Left ventricle myocardium inferior (tissue), 1 donor: ENCODE data around the gene C16orf46. TPM values are rescaled to one million over a fixed set of nuclear protein-coding genes. Genes with fewer than 3 reads are reported as not detected.

Source experiments
- DNase-seq: peaks from one replicate; pipeline ENCODE4 v3.0.0-alpha.2; 2020
- H3K27ac ChIP-seq: fragments of 200-600 bp; replicated peaks from 2 replicates; pipeline ENCODE4 v1.8.0; 2021
- H3K27me3 ChIP-seq: fragments of 200-600 bp; 2 replicates; pipeline ENCODE4 v1.8.0; 2021; ENCODE audit warnings: low read depth
- H3K36me3 ChIP-seq: fragments of 200-600 bp; 2 replicates; pipeline ENCODE4 v1.8.0; 2021
- H3K4me1 ChIP-seq: fragments of 200-600 bp; 2 replicates; pipeline ENCODE4 v1.8.0; 2021
- H3K4me3 ChIP-seq: fragments of 200-600 bp; 2 replicates; pipeline ENCODE4 v1.8.0; 2021; ENCODE audit warnings: mild to moderate bottlenecking, moderate library complexity
- H3K9me3 ChIP-seq: fragments of 200-600 bp; replicated peaks from 2 replicates; pipeline ENCODE4 v1.8.0; 2021
- intact Hi-C: fragments of 100-400 bp; cut with micrococcal nuclease; formaldehyde crosslinking; loops from one replicate; pipeline ENCODE4 v1.11.0; 2022
- total RNA-seq: library from RNA; stranded (reverse); fragmentation: NEBNext Ultra II Directional; extraction: Animal tissue kit (Norgen Biotek cat#: 25700); gene quantifications from one replicate; pipeline ENCODE4 v1.2.1, GENCODE V29; 2021
- TF ChIP-seq, protein P1 (sequence below): fragments of 200-600 bp; IDR thresholded peaks from 2 replicates; pipeline ENCODE4 v1.8.0; 2021; ENCODE audit warnings: antibody characterized with exemption, mild to moderate bottlenecking, borderline replicate concordance
- donor health status: DM: no; HTN: yes; CAD: no; lungs with severe emphysema.

The C16orf46 gene
- total RNA-seq, 1 donor from 2014 or later, result 0.88 TPM

DNA sequence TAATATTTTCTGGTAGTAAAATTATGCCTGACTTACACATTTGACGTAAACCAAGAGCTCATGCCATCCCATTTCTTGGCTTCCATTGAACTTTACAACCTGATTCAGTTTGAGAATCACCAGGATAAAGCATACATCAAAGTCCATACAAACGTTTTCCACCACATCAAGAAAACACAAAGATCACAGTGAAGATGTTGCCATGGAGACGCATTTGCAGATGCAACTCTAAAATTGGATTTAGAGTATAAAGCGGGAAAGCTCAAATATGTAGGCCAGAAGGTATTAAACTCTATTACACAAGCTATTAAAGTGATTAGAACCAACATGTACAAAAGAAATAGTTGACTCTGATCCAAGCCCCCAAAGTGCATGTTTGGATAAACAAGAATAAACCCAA, 10.4 kb downstream of the C16orf46 start:
- Histone ChIP-seq H3K27ac (no peak overlapping the region), H3K9me3 (peaks cover 3% of the 10 kb centered on the region), H3K4me3 (no peak overlapping the region), H3K27me3 (no peaks in the 10 kb centered on the region), H3K4me1 (peaks cover 10% of the 10 kb centered on the region), H3K36me3 (no peaks in the 10 kb centered on the region)
- DNase-seq, result no peak
- intact Hi-C loops, result no loop called here
- TF ChIP-seq, protein P1, sequence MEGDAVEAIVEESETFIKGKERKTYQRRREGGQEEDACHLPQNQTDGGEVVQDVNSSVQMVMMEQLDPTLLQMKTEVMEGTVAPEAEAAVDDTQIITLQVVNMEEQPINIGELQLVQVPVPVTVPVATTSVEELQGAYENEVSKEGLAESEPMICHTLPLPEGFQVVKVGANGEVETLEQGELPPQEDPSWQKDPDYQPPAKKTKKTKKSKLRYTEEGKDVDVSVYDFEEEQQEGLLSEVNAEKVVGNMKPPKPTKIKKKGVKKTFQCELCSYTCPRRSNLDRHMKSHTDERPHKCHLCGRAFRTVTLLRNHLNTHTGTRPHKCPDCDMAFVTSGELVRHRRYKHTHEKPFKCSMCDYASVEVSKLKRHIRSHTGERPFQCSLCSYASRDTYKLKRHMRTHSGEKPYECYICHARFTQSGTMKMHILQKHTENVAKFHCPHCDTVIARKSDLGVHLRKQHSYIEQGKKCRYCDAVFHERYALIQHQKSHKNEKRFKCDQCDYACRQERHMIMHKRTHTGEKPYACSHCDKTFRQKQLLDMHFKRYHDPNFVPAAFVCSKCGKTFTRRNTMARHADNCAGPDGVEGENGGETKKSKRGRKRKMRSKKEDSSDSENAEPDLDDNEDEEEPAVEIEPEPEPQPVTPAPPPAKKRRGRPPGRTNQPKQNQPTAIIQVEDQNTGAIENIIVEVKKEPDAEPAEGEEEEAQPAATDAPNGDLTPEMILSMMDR, result no peak

DNA sequence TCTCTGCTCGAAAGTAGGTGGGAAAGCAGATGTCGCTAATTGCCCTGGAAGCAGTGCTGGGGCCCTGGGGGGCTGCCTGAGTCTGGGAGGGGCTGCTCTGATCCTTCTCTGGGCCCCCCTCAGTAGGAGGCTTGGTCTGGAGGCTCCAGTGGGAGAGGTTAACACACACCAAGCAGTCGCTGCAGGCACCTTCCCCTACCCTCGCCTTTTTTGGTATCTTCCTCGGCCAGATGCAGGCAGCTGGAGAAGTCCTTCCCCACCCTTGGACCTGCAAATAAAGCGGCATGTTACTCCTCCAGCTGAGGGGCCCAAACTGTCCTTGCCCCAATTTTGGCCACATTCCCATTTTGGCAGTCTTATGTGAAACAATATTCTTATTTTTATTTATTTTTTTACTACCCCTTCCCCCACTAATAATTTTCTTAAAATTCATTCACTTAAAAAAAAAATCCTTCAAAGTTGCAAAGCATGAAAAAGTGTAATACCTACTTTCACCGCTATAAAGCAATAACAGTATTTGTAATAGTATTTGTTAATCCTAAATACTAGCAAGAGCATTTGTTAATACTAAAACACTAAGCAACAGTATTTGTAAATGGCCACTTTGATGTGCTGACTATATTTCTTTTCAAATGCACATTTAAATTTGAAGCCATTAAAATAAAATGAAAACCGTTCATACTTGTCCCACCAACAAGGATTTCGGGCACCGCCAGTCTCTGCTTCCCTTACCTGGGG, 15.0 kb downstream of the C16orf46 start:
- no peak overlapping the region for H3K4me3 ChIP-seq
- TF ChIP-seq, protein P1, result no peak
- intact Hi-C loops, result no loop called here
- H3K36me3 ChIP-seq, result no peaks in the 10 kb centered on the region
- H3K4me1 ChIP-seq, result peaks cover 4% of the 10 kb centered on the region
- H3K27ac ChIP-seq, result no peak overlapping the region
- H3K27me3 ChIP-seq, result no peaks in the 10 kb centered on the region
- no peaks in the 10 kb centered on the region for H3K9me3 ChIP-seq
- DNase-seq, result no peak

DNA sequence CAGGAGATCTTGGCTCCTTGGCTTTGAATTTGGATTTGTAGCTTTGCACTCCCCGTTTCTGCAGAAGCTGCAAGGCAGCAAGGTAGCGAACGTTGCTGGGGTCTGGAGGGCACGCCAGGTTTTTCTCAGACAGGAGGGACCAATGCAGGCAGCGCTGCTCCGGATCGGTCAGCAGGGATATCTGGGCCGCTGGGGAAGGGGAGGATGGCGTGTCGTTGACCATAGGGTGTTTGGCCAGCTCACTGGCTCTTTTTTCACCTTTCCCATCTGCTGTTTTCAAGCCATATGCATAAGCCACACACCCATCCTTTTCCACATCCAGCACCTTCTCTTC, 15.8 kb downstream of the C16orf46 start:
- Histone ChIP-seq H3K4me3 (no peak overlapping the region), H3K27ac (no peak overlapping the region), H3K27me3 (no peaks in the 10 kb centered on the region), H3K36me3 (no peaks in the 10 kb centered on the region), H3K4me1 (peaks cover 4% of the 10 kb centered on the region), H3K9me3 (no peaks in the 10 kb centered on the region)
- TF ChIP-seq, protein P1, result no peak
- intact Hi-C loops, result no loop called here
- no peak for DNase-seq

DNA sequence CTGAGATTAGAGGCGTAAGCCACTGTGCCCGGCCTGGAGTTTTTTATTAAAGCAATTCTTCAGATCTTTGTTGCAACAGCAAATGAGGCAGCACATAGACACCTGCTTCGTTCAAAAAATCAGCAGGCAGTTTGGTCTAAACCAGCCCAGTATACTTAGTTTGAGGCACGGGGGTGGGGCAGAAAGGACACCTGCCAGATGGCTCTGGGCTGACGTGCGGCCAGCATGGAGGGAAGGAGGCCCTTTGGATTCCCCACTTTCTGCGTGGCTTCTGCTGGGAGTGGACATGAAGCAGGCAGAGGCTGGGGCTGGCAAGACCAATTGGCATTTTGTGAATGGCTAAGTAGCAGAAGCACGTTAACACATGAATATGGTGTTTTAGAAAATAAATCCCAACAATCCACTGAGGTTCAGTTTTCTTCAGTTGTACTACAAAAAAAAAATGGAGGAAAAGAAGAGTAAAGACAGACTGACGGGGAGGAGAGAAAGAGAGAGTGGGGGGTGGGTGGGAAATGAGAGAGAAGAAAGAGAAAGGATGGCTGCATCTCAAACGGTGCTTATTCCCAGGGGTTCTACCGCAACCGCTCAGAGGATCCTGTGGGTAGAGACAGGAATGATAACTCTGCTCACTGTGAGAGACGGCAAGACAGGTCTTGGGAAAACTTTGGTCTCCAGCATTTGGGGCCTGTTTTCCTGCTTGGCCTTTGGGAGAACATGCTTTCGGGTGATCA, 16.3 kb downstream of the C16orf46 start:
- no peak for DNase-seq
- Histone ChIP-seq H3K27ac (no peak overlapping the region), H3K4me1 (peaks cover 4% of the 10 kb centered on the region), H3K4me3 (no peak overlapping the region), H3K36me3 (no peaks in the 10 kb centered on the region), H3K27me3 (no peaks in the 10 kb centered on the region), H3K9me3 (no peaks in the 10 kb centered on the region)
- TF ChIP-seq, protein P1, result no peak
- intact Hi-C loops, result no loop called here

DNA sequence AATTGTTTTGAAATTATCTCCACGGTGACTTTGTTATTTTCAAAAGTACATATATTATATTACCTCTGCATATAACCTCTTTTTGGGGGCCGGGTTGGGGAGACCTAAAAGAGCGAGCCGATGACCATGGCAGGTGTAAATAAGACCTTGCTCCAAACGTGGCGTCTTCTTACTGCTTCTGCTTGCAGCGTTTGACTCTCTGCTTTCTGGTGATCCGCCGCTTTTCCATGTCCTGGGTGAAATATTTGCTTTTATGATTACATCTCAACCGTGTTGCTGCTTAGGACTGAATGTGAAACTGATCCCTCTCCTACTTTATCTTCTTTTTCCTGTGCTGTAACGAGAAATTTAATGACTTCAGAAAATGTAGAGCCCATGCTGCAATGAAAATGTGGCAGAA, 23.3 kb downstream of the C16orf46 start:
- H3K4me1 ChIP-seq, result no peaks in the 10 kb centered on the region
- H3K36me3 ChIP-seq, result no peaks in the 10 kb centered on the region
- TF ChIP-seq, protein P1, result no peak
- no peaks in the 10 kb centered on the region for H3K27me3 ChIP-seq
- no peak overlapping the region for H3K27ac ChIP-seq
- H3K9me3 ChIP-seq, result peaks cover 16% of the 10 kb centered on the region
- no peak overlapping the region for H3K4me3 ChIP-seq
- intact Hi-C loops, result no loop called here
- DNase-seq, result no peak
